ENCODE data around the gene JOSD2.

The JOSD2 gene

DNA sequence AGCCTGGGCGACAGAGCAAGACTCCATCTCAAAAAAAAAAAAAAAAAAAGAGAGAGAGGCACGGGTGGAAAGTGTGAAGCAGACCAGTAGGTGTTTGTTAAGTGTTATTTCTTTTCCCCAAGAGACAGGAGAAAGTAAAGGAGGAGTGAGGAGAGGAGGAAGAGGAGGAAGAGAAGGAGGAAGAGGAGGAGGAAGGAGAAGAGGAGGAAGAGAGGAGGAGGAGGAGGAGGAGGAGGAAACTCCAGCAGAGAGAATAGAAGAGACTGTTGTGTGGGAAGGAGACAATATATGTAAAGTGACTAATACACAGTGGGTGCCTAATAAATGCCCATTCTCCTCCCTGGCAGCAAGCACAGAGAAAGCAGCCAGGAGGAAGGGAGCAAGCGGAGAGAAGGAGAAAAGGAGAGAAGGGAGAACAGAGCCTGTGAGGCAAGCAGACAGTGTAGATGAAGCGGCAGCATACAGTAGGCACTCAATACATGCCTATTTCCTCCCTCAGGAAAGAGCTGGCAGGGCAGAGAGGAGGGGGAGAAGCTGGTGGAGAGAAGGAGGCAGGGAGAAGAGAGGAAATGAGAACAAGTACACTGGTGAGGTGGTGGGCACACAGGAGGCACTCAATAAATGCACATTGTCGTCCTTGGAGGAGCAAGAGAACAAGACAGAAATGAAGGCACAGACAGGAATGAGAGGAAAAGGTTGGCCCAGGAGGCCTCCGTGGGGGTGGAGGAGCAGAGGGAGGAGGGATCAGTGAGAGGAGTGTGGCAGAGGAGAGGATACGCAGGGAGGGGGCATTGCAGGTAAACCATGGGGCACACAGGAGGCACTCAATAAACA lies 16.6 kb downstream of the JOSD2 start:
- H3K4me1 ChIP-seq (ENCODE audit: low read length): no peaks in the 10 kb centered on the region
- no peaks in the 10 kb centered on the region for H3K27me3 ChIP-seq (replicated peaks; ENCODE audit: insufficient read depth, low read length)

GRCh38 chr19:50493171-50493570 lies 17.8 kb downstream of the JOSD2 start:
- H2AFZ ChIP-seq (ENCODE audit: low read length): no peak overlapping the region
- H3K9me2 ChIP-seq (replicated peaks; ENCODE audit: insufficient read depth, low read length): no peaks in the 10 kb centered on the region
- no peak overlapping the region for H3K27ac ChIP-seq (ENCODE audit: low read length)
- no peaks in the 10 kb centered on the region for H3K4me1 ChIP-seq (ENCODE audit: low read length)
- TF ChIP-seq CTCF (IDR thresholded peaks at IDR 0.05; ENCODE audit: low read length) (no peak), EZH2 (optimal IDR thresholded peaks at IDR 0.05; ENCODE audit: low read depth, low read length) (no peak), EZH2phosphoT487 (IDR thresholded peaks at IDR 0.05; ENCODE audit: low read length) (no peak)
- H3K9ac ChIP-seq (ENCODE audit: low read length): no peak overlapping the region
- H3K36me3 ChIP-seq (replicated peaks; ENCODE audit: insufficient read depth, low read length): no peaks in the 10 kb centered on the region
- no peaks in the 10 kb centered on the region for H3K79me2 ChIP-seq (ENCODE audit: low read length)
- H3K27me3 ChIP-seq (replicated peaks; ENCODE audit: insufficient read depth, low read length): no peaks in the 10 kb centered on the region
- no peak overlapping the region for H3K4me2 ChIP-seq (ENCODE audit: low read depth, low read length)
- no peak overlapping the region for H3K4me3 ChIP-seq (ENCODE audit: low read length)
- no peaks in the 10 kb centered on the region for H3K9me3 ChIP-seq (replicated peaks; ENCODE audit: insufficient read depth, low read length)
- H4K20me1 ChIP-seq (ENCODE audit: insufficient read depth, low read length): no peaks in the 10 kb centered on the region
- no peaks in the 10 kb centered on the region for H3F3A ChIP-seq (ENCODE audit: insufficient read depth, low read length)
- no peak for DNase-seq

More for the DNA sequence above, 16.6 kb downstream of the JOSD2 start:
- H3K79me2 ChIP-seq (ENCODE audit: low read length): no peaks in the 10 kb centered on the region
- H3K9me2 ChIP-seq (replicated peaks; ENCODE audit: insufficient read depth, low read length): no peaks in the 10 kb centered on the region
- no peak overlapping the region for H3K4me2 ChIP-seq (ENCODE audit: low read depth, low read length)
- no peak overlapping the region for H3K4me3 ChIP-seq (ENCODE audit: low read length)
- H2AFZ ChIP-seq (ENCODE audit: low read length): no peak overlapping the region
- H3K36me3 ChIP-seq (replicated peaks; ENCODE audit: insufficient read depth, low read length): no peaks in the 10 kb centered on the region
- no peak for DNase-seq
- TF ChIP-seq CTCF (IDR thresholded peaks at IDR 0.05; ENCODE audit: low read length) (no peak), EZH2 (optimal IDR thresholded peaks at IDR 0.05; ENCODE audit: low read depth, low read length) (no peak), EZH2phosphoT487 (IDR thresholded peaks at IDR 0.05; ENCODE audit: low read length) (no peak)
- no peaks in the 10 kb centered on the region for H3K9me3 ChIP-seq (replicated peaks; ENCODE audit: insufficient read depth, low read length)
- no peak overlapping the region for H3K9ac ChIP-seq (ENCODE audit: low read length)
- no peaks in the 10 kb centered on the region for H4K20me1 ChIP-seq (ENCODE audit: insufficient read depth, low read length)
- H3F3A ChIP-seq (ENCODE audit: insufficient read depth, low read length): no peaks in the 10 kb centered on the region
- no peak overlapping the region for H3K27ac ChIP-seq (ENCODE audit: low read length)

GRCh38 chr19:50492303-50493052 lies 18.5 kb downstream of the JOSD2 start:
- Histone ChIP-seq H3K4me1 (ENCODE audit: low read length) (no peaks in the 10 kb centered on the region), H3F3A (ENCODE audit: insufficient read depth, low read length) (no peaks in the 10 kb centered on the region), H3K9me3 (replicated peaks; ENCODE audit: insufficient read depth, low read length) (no peaks in the 10 kb centered on the region), H2AFZ (ENCODE audit: low read length) (no peak overlapping the region), H3K9me2 (replicated peaks; ENCODE audit: insufficient read depth, low read length) (no peaks in the 10 kb centered on the region), H3K9ac (ENCODE audit: low read length) (no peak overlapping the region), H3K4me2 (ENCODE audit: low read depth, low read length) (no peak overlapping the region), H3K4me3 (ENCODE audit: low read length) (no peak overlapping the region), H3K36me3 (replicated peaks; ENCODE audit: insufficient read depth, low read length) (no peaks in the 10 kb centered on the region), H3K79me2 (ENCODE audit: low read length) (no peaks in the 10 kb centered on the region), H4K20me1 (ENCODE audit: insufficient read depth, low read length) (no peaks in the 10 kb centered on the region), H3K27me3 (replicated peaks; ENCODE audit: insufficient read depth, low read length) (no peaks in the 10 kb centered on the region), H3K27ac (ENCODE audit: low read length) (no peak overlapping the region)
- no peak for DNase-seq
- no peak for TF ChIP-seq EZH2 (optimal IDR thresholded peaks at IDR 0.05; ENCODE audit: low read depth, low read length)
- TF ChIP-seq EZH2phosphoT487 (IDR thresholded peaks at IDR 0.05; ENCODE audit: low read length): no peak
- TF ChIP-seq CTCF (IDR thresholded peaks at IDR 0.05; ENCODE audit: low read length): no peak
